Stimulated activated memory B cell treated with anti-CD40 and anti-IgM and Interleukin-4, amounts not matched to agents 10 μg/mL and 1 μg/mL and 100 μg/mL, for 72 hours (primary cell): ENCODE measurements around the gene HLF.
A peak's percentile ranks its signal among the peaks of the same experiment; 100 is the strongest.

Source experiments
- ATAC-seq: fragments of 150-1000 bp; cut with Tn5 transposase; 2 replicates; pipeline ENCODE4 v1.10.0; 2021
- H3K27ac Mint-ChIP-seq: one replicate; pipeline ENCODE4 v1.8.0; 2022; ENCODE audit warnings: mild to moderate bottlenecking, mixed read lengths
- H3K27me3 Mint-ChIP-seq: one replicate; pipeline ENCODE4 v1.8.0; 2022; ENCODE audit warnings: mixed read lengths
- H3K36me3 Mint-ChIP-seq: one replicate; pipeline ENCODE4 v1.8.0; 2022; ENCODE audit warnings: mixed read lengths
- H3K4me1 Mint-ChIP-seq: one replicate; pipeline ENCODE4 v1.8.0; 2022; ENCODE audit warnings: mixed read lengths
- H3K4me3 Mint-ChIP-seq: one replicate; pipeline ENCODE4 v1.8.0; 2022; ENCODE audit warnings: mild to moderate bottlenecking, moderate library complexity, mixed read lengths
- H3K9me3 Mint-ChIP-seq: one replicate; pipeline ENCODE4 v1.8.0; 2022; ENCODE audit warnings: mixed read lengths

HLF gene

GRCh38 chr17:55301521-55302406 lies 37.0 kb downstream of the HLF start:
- ATAC-seq = no peak
- Mint-ChIP-seq H3K4me1 (peaks cover 14% of the 10 kb centered on the region), H3K36me3 (no peaks in the 10 kb centered on the region), H3K9me3 (no peaks in the 10 kb centered on the region), H3K4me3 (no peak overlapping the region), H3K27me3 (peaks cover 16% of the 10 kb centered on the region), H3K27ac (no peak overlapping the region)

- no peak for ATAC-seq
- H3K9me3 Mint-ChIP-seq = no peaks in the 10 kb centered on the region
- peaks cover 22% of the 10 kb centered on the region for H3K27me3 Mint-ChIP-seq
- H3K4me3 Mint-ChIP-seq = no peak overlapping the region
- no peaks in the 10 kb centered on the region for H3K36me3 Mint-ChIP-seq
- no peak overlapping the region for H3K27ac Mint-ChIP-seq
- peaks cover 16% of the 10 kb centered on the region for H3K4me1 Mint-ChIP-seq
Observed at GRCh38 chr17:55302407-55302787, 37.6 kb downstream of the HLF start.

GRCh38 chr17:55303008-55303493 lies 38.3 kb downstream of the HLF start:
- H3K36me3 Mint-ChIP-seq = no peaks in the 10 kb centered on the region
- no peak overlapping the region for H3K4me3 Mint-ChIP-seq
- H3K27me3 Mint-ChIP-seq = peaks cover 29% of the 10 kb centered on the region
- ATAC-seq = no peak
- H3K9me3 Mint-ChIP-seq = no peaks in the 10 kb centered on the region
- H3K27ac Mint-ChIP-seq = no peak overlapping the region
- H3K4me1 Mint-ChIP-seq = peaks cover 16% of the 10 kb centered on the region

- H3K9me3 Mint-ChIP-seq = no peaks in the 10 kb centered on the region
- no peaks in the 10 kb centered on the region for H3K36me3 Mint-ChIP-seq
- peak; percentile 71 for ATAC-seq
- H3K4me1 Mint-ChIP-seq = peaks cover 16% of the 10 kb centered on the region
- H3K27ac Mint-ChIP-seq = no peak overlapping the region
- H3K27me3 Mint-ChIP-seq = peaks cover 32% of the 10 kb centered on the region
- no peak overlapping the region for H3K4me3 Mint-ChIP-seq
Observed at GRCh38 chr17:55303701-55304145, 39.0 kb downstream of the HLF start.

- H3K27ac Mint-ChIP-seq = no peak overlapping the region
- no peak overlapping the region for H3K4me3 Mint-ChIP-seq
- H3K9me3 Mint-ChIP-seq = no peaks in the 10 kb centered on the region
- ATAC-seq = no peak
- peaks cover 31% of the 10 kb centered on the region for H3K27me3 Mint-ChIP-seq
- peaks cover 16% of the 10 kb centered on the region for H3K4me1 Mint-ChIP-seq
- no peaks in the 10 kb centered on the region for H3K36me3 Mint-ChIP-seq
Observed at GRCh38 chr17:55304171-55304859, 39.6 kb downstream of the HLF start.

- no peaks in the 10 kb centered on the region for H3K36me3 Mint-ChIP-seq
- H3K27me3 Mint-ChIP-seq = peaks cover 29% of the 10 kb centered on the region
- no peak overlapping the region for H3K4me3 Mint-ChIP-seq
- no peak overlapping the region for H3K27ac Mint-ChIP-seq
- no peaks in the 10 kb centered on the region for H3K9me3 Mint-ChIP-seq
- H3K4me1 Mint-ChIP-seq = peaks cover 16% of the 10 kb centered on the region
- no peak for ATAC-seq
Observed at GRCh38 chr17:55305321-55306087, 40.7 kb downstream of the HLF start.

GRCh38 chr17:55307879-55308278 lies 43.1 kb downstream of the HLF start:
- Mint-ChIP-seq H3K27me3 (peaks cover 38% of the 10 kb centered on the region), H3K9me3 (no peaks in the 10 kb centered on the region), H3K36me3 (no peaks in the 10 kb centered on the region), H3K4me3 (no peak overlapping the region), H3K4me1 (peaks cover 16% of the 10 kb centered on the region), H3K27ac (no peak overlapping the region)
- ATAC-seq = no peak

GRCh38 chr17:55308613-55309391 lies 44.0 kb downstream of the HLF start:
- ATAC-seq = no peak
- Mint-ChIP-seq H3K4me3 (no peak overlapping the region), H3K27me3 (peaks cover 38% of the 10 kb centered on the region), H3K36me3 (no peaks in the 10 kb centered on the region), H3K27ac (no peak overlapping the region), H3K9me3 (no peaks in the 10 kb centered on the region), H3K4me1 (peaks cover 11% of the 10 kb centered on the region)

GRCh38 chr17:55311767-55312375 lies 47.1 kb downstream of the HLF start:
- no peak for ATAC-seq
- H3K9me3 Mint-ChIP-seq = no peaks in the 10 kb centered on the region
- peaks cover 1% of the 10 kb centered on the region for H3K4me1 Mint-ChIP-seq
- no peaks in the 10 kb centered on the region for H3K36me3 Mint-ChIP-seq
- H3K27me3 Mint-ChIP-seq = peaks cover 32% of the 10 kb centered on the region
- H3K27ac Mint-ChIP-seq = no peak overlapping the region
- no peak overlapping the region for H3K4me3 Mint-ChIP-seq

- ATAC-seq = no peak
- H3K36me3 Mint-ChIP-seq = no peaks in the 10 kb centered on the region
- H3K4me1 Mint-ChIP-seq = no peaks in the 10 kb centered on the region
- H3K9me3 Mint-ChIP-seq = no peaks in the 10 kb centered on the region
- no peak overlapping the region for H3K27ac Mint-ChIP-seq
- H3K27me3 Mint-ChIP-seq = peaks cover 22% of the 10 kb centered on the region
- H3K4me3 Mint-ChIP-seq = no peak overlapping the region
Observed at GRCh38 chr17:55312852-55313251, 48.1 kb downstream of the HLF start.

GRCh38 chr17:55314061-55314783 lies 49.5 kb downstream of the HLF start:
- Mint-ChIP-seq H3K4me3 (no peak overlapping the region), H3K4me1 (no peaks in the 10 kb centered on the region), H3K27me3 (peaks cover 19% of the 10 kb centered on the region), H3K9me3 (no peaks in the 10 kb centered on the region), H3K27ac (no peak overlapping the region), H3K36me3 (no peaks in the 10 kb centered on the region)
- no peak for ATAC-seq

GRCh38 chr17:55314784-55315491 lies 50.2 kb downstream of the HLF start:
- ATAC-seq = peak; percentile 35
- H3K27me3 Mint-ChIP-seq = peaks cover 15% of the 10 kb centered on the region
- no peak overlapping the region for H3K4me3 Mint-ChIP-seq
- H3K36me3 Mint-ChIP-seq = no peaks in the 10 kb centered on the region
- H3K4me1 Mint-ChIP-seq = no peaks in the 10 kb centered on the region
- no peaks in the 10 kb centered on the region for H3K9me3 Mint-ChIP-seq
- H3K27ac Mint-ChIP-seq = no peak overlapping the region

GRCh38 chr17:55316499-55316898 lies 51.7 kb downstream of the HLF start:
- H3K4me1 Mint-ChIP-seq = no peaks in the 10 kb centered on the region
- H3K27ac Mint-ChIP-seq = no peak overlapping the region
- no peaks in the 10 kb centered on the region for H3K9me3 Mint-ChIP-seq
- peaks cover 15% of the 10 kb centered on the region for H3K27me3 Mint-ChIP-seq
- H3K36me3 Mint-ChIP-seq = no peaks in the 10 kb centered on the region
- no peak for ATAC-seq
- no peak overlapping the region for H3K4me3 Mint-ChIP-seq
